KMS-11 (cell line): Measurements from ENCODE around the gene PLD4.

Experiments
- H2AFZ ChIP-seq: fragments of 200-600 bp; sonication (generic); 2 replicates; pipeline ENCODE4 v1.6.1; 2016; ENCODE audit warnings: antibody characterized with exemption, mixed run types, low read depth
- H3K27ac ChIP-seq: fragments of 200-600 bp; sonication (generic); 2 replicates; pipeline ENCODE4 v1.6.1; 2016; ENCODE audit warnings: mild to moderate bottlenecking, mixed run types
- H3K27me3 ChIP-seq: fragments of 200-600 bp; sonication (generic); 2 replicates; pipeline ENCODE4 v1.6.1; 2017; ENCODE audit warnings: mild to moderate bottlenecking, low read depth, mixed run types, moderate library complexity; ENCODE audit not compliant: insufficient read depth
- H3K36me3 ChIP-seq: fragments of 200-600 bp; sonication (generic); 2 replicates; pipeline ENCODE4 v1.6.1; 2017; ENCODE audit warnings: mild to moderate bottlenecking, mixed run types; ENCODE audit not compliant: insufficient read depth
- H3K4me1 ChIP-seq: fragments of 200-600 bp; sonication (generic); 2 replicates; pipeline ENCODE4 v1.6.1; 2016; ENCODE audit warnings: mild to moderate bottlenecking, low read depth, mixed run types; ENCODE audit not compliant: poor library complexity, severe bottlenecking
- H3K4me2 ChIP-seq: fragments of 200-600 bp; sonication (generic); 2 replicates; pipeline ENCODE4 v1.7.0; 2016; ENCODE audit warnings: mild to moderate bottlenecking, mixed run types
- H3K4me3 ChIP-seq: fragments of 200-600 bp; sonication (generic); IDR thresholded peaks from 2 replicates; pipeline ENCODE4 v1.6.1; 2017; ENCODE audit warnings: low read depth, low read length, mixed read lengths; ENCODE audit not compliant: insufficient read depth
- H3K79me2 ChIP-seq: fragments of 200-600 bp; sonication (generic); 2 replicates; pipeline ENCODE4 v1.6.1; 2016; ENCODE audit warnings: low read depth, mixed run types; ENCODE audit not compliant: insufficient read depth
- H3K9ac ChIP-seq: fragments of 200-600 bp; sonication (generic); 2 replicates; pipeline ENCODE4 v1.6.1; 2016; ENCODE audit warnings: mild to moderate bottlenecking, mixed run types
- H4K20me1 ChIP-seq: fragments of 200-600 bp; sonication (generic); 2 replicates; pipeline ENCODE4 v1.6.1; 2016; ENCODE audit warnings: mild to moderate bottlenecking, mixed run types; ENCODE audit not compliant: insufficient read depth
- CTCF ChIP-seq: fragments of 200-600 bp; sonication (generic); conservative IDR thresholded peaks from 2 replicates; pipeline ENCODE4 v1.6.1; 2017; ENCODE audit warnings: low read depth, mild to moderate bottlenecking, antibody characterized with exemption, low read length, moderate library complexity, mixed read lengths

PLD4 gene

GRCh38 chr14:104967386-104968152 lies 42.9 kb downstream of the PLD4 start:
- no peak overlapping the region for H2AFZ ChIP-seq
- H3K4me1 ChIP-seq = no peaks in the 10 kb centered on the region
- no peaks in the 10 kb centered on the region for H3K79me2 ChIP-seq
- H3K4me3 ChIP-seq = no peak overlapping the region
- no peak overlapping the region for H3K27ac ChIP-seq
- no peak for TF ChIP-seq CTCF
- H3K27me3 ChIP-seq = no peaks in the 10 kb centered on the region
- H3K9ac ChIP-seq = no peak overlapping the region
- H3K36me3 ChIP-seq = no peaks in the 10 kb centered on the region
- H4K20me1 ChIP-seq = no peaks in the 10 kb centered on the region
- H3K4me2 ChIP-seq = no peak overlapping the region

- Histone ChIP-seq H3K36me3 (no peaks in the 10 kb centered on the region), H3K79me2 (no peaks in the 10 kb centered on the region), H3K4me1 (no peaks in the 10 kb centered on the region), H2AFZ (no peak overlapping the region), H4K20me1 (no peaks in the 10 kb centered on the region), H3K4me3 (no peak overlapping the region), H3K27me3 (no peaks in the 10 kb centered on the region), H3K4me2 (no peak overlapping the region), H3K9ac (no peak overlapping the region), H3K27ac (no peak overlapping the region)
- no peak for TF ChIP-seq CTCF
Measured at GRCh38 chr14:104968153-104968527, 43.5 kb downstream of the PLD4 start.

- Histone ChIP-seq H3K4me3 (no peak overlapping the region), H3K9ac (no peak overlapping the region), H3K79me2 (no peaks in the 10 kb centered on the region), H2AFZ (no peak overlapping the region), H3K27ac (no peak overlapping the region), H3K4me1 (no peaks in the 10 kb centered on the region), H4K20me1 (no peaks in the 10 kb centered on the region), H3K36me3 (no peaks in the 10 kb centered on the region), H3K27me3 (no peaks in the 10 kb centered on the region), H3K4me2 (no peak overlapping the region)
- TF ChIP-seq CTCF = no peak
Measured at GRCh38 chr14:104968541-104969401, 44.1 kb downstream of the PLD4 start.

GRCh38 chr14:104969741-104970230 lies 45.1 kb downstream of the PLD4 start:
- H2AFZ ChIP-seq = no peak overlapping the region
- H3K9ac ChIP-seq = no peak overlapping the region
- no peaks in the 10 kb centered on the region for H3K27me3 ChIP-seq
- no peaks in the 10 kb centered on the region for H3K79me2 ChIP-seq
- H3K36me3 ChIP-seq = no peaks in the 10 kb centered on the region
- no peaks in the 10 kb centered on the region for H3K4me1 ChIP-seq
- H3K4me3 ChIP-seq = no peak overlapping the region
- H3K27ac ChIP-seq = no peak overlapping the region
- no peak overlapping the region for H3K4me2 ChIP-seq
- no peaks in the 10 kb centered on the region for H4K20me1 ChIP-seq
- TF ChIP-seq CTCF = no peak
